IMR-90 (cell line): Measurements from ENCODE around the gene PRKN. TPM values are rescaled to one million over a fixed set of nuclear protein-coding genes. Genes with fewer than 3 reads are reported as not detected.

Experiments used
- ATAC-seq: fragments of 200-7000 bp; cut with Tn5 transposase; 2 replicates; pipeline ENCODE4 v1.9.1; 2020; ENCODE audit warnings: low read depth, mild to moderate bottlenecking, moderate library complexity
- BruUV-seq: library from RNA; stranded (reverse); fragments of 400-500 nt; replicated peaks from 2 replicates; lab custom pipeline; 2021; lab: Mats Ljungman, UMichigan
- CTCF ChIA-PET: fragments of 300-600 bp; formaldehyde crosslinking; extraction: SDS; loops from one replicate; lab custom pipeline; 2021; ENCODE audit warnings: antibody characterized with exemption; lab: Yijun Ruan, JAX
- POLR2A ChIA-PET: fragments of 300-600 bp; sonication (Branson Sonifier 250); formaldehyde crosslinking; loops from one replicate; lab custom pipeline; 2022; ENCODE audit warnings: antibody characterized with exemption; ENCODE audit not compliant: unreplicated experiment; lab: Charles Lee
- DNase-seq: peaks from one replicate; pipeline ENCODE4 v3.0.0; 2013
- H2AFZ ChIP-seq: replicated peaks from 2 replicates; pipeline ENCODE3; 2013; ENCODE audit warnings: low read length, mild to moderate bottlenecking; ENCODE audit not compliant: poor library complexity
- H2AK5ac ChIP-seq: 2 replicates; pipeline ENCODE4 v1.6.1; 2013; ENCODE audit warnings: low read depth, low read length, inconsistent platforms
- H2AK9ac ChIP-seq: replicated peaks from 2 replicates; pipeline ENCODE3; 2013; ENCODE audit warnings: mild to moderate bottlenecking, low read depth, low read length, moderate library complexity; ENCODE audit not compliant: poor library complexity
- H2BK120ac ChIP-seq: 2 replicates; pipeline ENCODE4 v1.6.1; 2013; ENCODE audit warnings: low read depth, low read length, inconsistent platforms
- H2BK15ac ChIP-seq: 3 replicates; pipeline ENCODE4 v1.6.1; 2013; ENCODE audit warnings: low read depth, low read length, inconsistent platforms
- H2BK20ac ChIP-seq: 2 replicates; pipeline ENCODE4 v1.6.1; 2013; ENCODE audit warnings: low read depth, mild to moderate bottlenecking, inconsistent platforms, low read length, moderate library complexity
- H2BK5ac ChIP-seq: 2 replicates; pipeline ENCODE4 v1.6.1; 2013; ENCODE audit warnings: mild to moderate bottlenecking, low read depth, low read length, inconsistent platforms; ENCODE audit not compliant: poor library complexity, severe bottlenecking
- H3K14ac ChIP-seq: replicated peaks from 2 replicates; pipeline ENCODE4 v1.6.1; 2013; ENCODE audit warnings: low read depth, low read length, inconsistent platforms
- H3K18ac ChIP-seq: 2 replicates; pipeline ENCODE4 v1.6.1; 2013; ENCODE audit warnings: low read depth, low read length, control low read depth
- H3K23ac ChIP-seq: 2 replicates; pipeline ENCODE4 v1.6.1; 2013; ENCODE audit warnings: low read depth, low read length, inconsistent platforms
- H3K27ac ChIP-seq: 2 replicates; pipeline ENCODE4 v1.5.1; 2013; ENCODE audit warnings: mild to moderate bottlenecking, control low read depth, low read length; ENCODE audit not compliant: insufficient read depth
- H3K27me3 ChIP-seq: 2 replicates; pipeline ENCODE4 v1.6.1; 2013; ENCODE audit warnings: low read length; ENCODE audit not compliant: control insufficient read depth, insufficient read depth
- H3K36me3 ChIP-seq: 2 replicates; pipeline ENCODE4 v1.6.1; 2013; ENCODE audit warnings: low read length, mixed read lengths; ENCODE audit not compliant: control insufficient read depth, insufficient read depth
- H3K4ac ChIP-seq: 2 replicates; pipeline ENCODE4 v1.6.1; 2013; ENCODE audit warnings: low read depth, low read length, inconsistent platforms
- H3K4me1 ChIP-seq: 2 replicates; pipeline ENCODE4 v1.6.1; 2013; ENCODE audit warnings: low read length, mixed read lengths; ENCODE audit not compliant: control insufficient read depth, insufficient read depth
- H3K4me2 ChIP-seq: 2 replicates; pipeline ENCODE4 v1.6.1; 2013; ENCODE audit warnings: low read depth, mild to moderate bottlenecking, control low read depth, low read length, moderate library complexity
- H3K4me3 ChIP-seq: 2 replicates; pipeline ENCODE4 v1.5.1; 2013; ENCODE audit warnings: low read depth, mild to moderate bottlenecking, control low read depth, low read length, moderate library complexity; ENCODE audit not compliant: insufficient read depth
- H3K56ac ChIP-seq: 2 replicates; pipeline ENCODE4 v1.6.1; 2013; ENCODE audit warnings: low read length, inconsistent platforms; ENCODE audit not compliant: insufficient read depth; ENCODE audit errors: extremely low read depth
- H3K79me1 ChIP-seq, 2 experiments: 2 replicates each; pipeline ENCODE4 v1.6.1; 2013; ENCODE audit warnings: low read length in 2 of 2, inconsistent platforms in 1 of 2, low read depth in 1 of 2
- H3K9ac ChIP-seq: 2 replicates; pipeline ENCODE4 v1.6.1; 2013; ENCODE audit warnings: low read depth, low read length, control low read depth
- H3K9me1 ChIP-seq: 2 replicates; pipeline ENCODE4 v1.6.1; 2013; ENCODE audit warnings: low read length, inconsistent platforms; ENCODE audit not compliant: insufficient read depth
- H3K9me3 ChIP-seq: 2 replicates; pipeline ENCODE4 v1.6.1; 2013; ENCODE audit warnings: low read length; ENCODE audit not compliant: control insufficient read depth, insufficient read depth
- H4K20me1 ChIP-seq: 2 replicates; pipeline ENCODE4 v1.6.1; 2013; ENCODE audit warnings: low read length, inconsistent platforms; ENCODE audit not compliant: insufficient read depth
- H4K5ac ChIP-seq: 2 replicates; pipeline ENCODE4 v1.6.1; 2013; ENCODE audit warnings: mild to moderate bottlenecking, low read depth, low read length, control low read depth
- H4K8ac ChIP-seq, 2 experiments: 2 replicates each; pipeline ENCODE4 v1.6.1; 2013; ENCODE audit warnings: low read depth in 2 of 2, low read length in 2 of 2, control low read depth in 1 of 2, inconsistent platforms in 1 of 2
- H4K91ac ChIP-seq: 2 replicates; pipeline ENCODE4 v1.6.1; 2013; ENCODE audit warnings: low read depth, low read length, inconsistent platforms; ENCODE audit not compliant: insufficient read depth
- BHLHE40 ChIP-seq: fragments of 150-350 bp; IDR thresholded peaks from 2 replicates; pipeline ENCODE4 v1.6.1; 2016; ENCODE audit warnings: mild to moderate bottlenecking, low read depth, low read length
- CEBPB ChIP-seq: IDR thresholded peaks from 2 replicates; pipeline ENCODE4 v1.6.1; 2012; ENCODE audit warnings: low read depth, low read length, improper control_type of control experiment
- ELK1 ChIP-seq: fragments of 150-350 bp; IDR thresholded peaks from 2 replicates; pipeline ENCODE4 v1.6.1; 2016; ENCODE audit warnings: low read depth, mild to moderate bottlenecking, low read length, moderate library complexity, borderline replicate concordance
- FOS ChIP-seq: fragments of 150-350 bp; IDR thresholded peaks from 2 replicates; pipeline ENCODE4 v1.6.1; 2016; ENCODE audit warnings: low read depth, low read length
- MAFK ChIP-seq: IDR thresholded peaks from 2 replicates; pipeline ENCODE4 v1.6.1; 2012; ENCODE audit warnings: low read depth, low read length, improper control_type of control experiment
- MAZ ChIP-seq: IDR thresholded peaks from 2 replicates; pipeline ENCODE4 v1.6.1; 2012; ENCODE audit warnings: low read depth, mild to moderate bottlenecking, low read length, improper control_type of control experiment, moderate library complexity, borderline replicate concordance
- RFX5 ChIP-seq: IDR thresholded peaks from 2 replicates; pipeline ENCODE4 v1.8.0; 2012; ENCODE audit warnings: low read depth, mild to moderate bottlenecking, low read length, moderate library complexity
- WGBS, 2 experiments: methylation state at CpG; one replicate each; pipeline versions ENCODE4 v1.1.5 to v1.1.7; 2013; ENCODE audit warnings: missing lambda C conversion rate in 2 of 2; ENCODE audit not compliant: insufficient read length in 1 of 2; ENCODE audit errors: extremely low coverage in 2 of 2; 5-methylcytosine and 5-hydroxymethylcytosine counted together
- dilution Hi-C: fragments of 300-500 bp; cut with HindIII; formaldehyde crosslinking; loops from one replicate; pipeline ENCODE4 v1.14.3; 2018; ENCODE audit warnings: low sequenced_read_pairs; ENCODE audit not compliant: unreplicated experiment
- in situ Hi-C: fragments of 300-500 bp; cut with MboI; formaldehyde crosslinking; loops from 3 replicates; pipeline ENCODE4 v1.14.3; 2019; ENCODE audit warnings: low sequenced_read_pairs, inconsistent platforms, mixed read lengths
- intact Hi-C: fragments of 100-400 bp; cut with micrococcal nuclease; formaldehyde crosslinking; loops from 2 replicates; pipeline ENCODE4 v1.10.0; 2022
- polyA plus RNA-seq, 3 experiments: library from polyadenylated mRNA; depleted of rRNA; stranded (reverse); fragments of >200 nt; gene quantifications; 2 replicates each; pipeline ENCODE4 v1.2.3, GENCODE V29; 2012; ENCODE audit warnings: low replicate concordance in 1 of 3
- total RNA-seq: library from RNA; depleted of rRNA; stranded (reverse); fragments of >200 nt; gene quantifications from 2 replicates; pipeline ENCODE4 v1.2.3, GENCODE V29; 2012

Gene PRKN
- total and polyA plus RNA-seq, 2 of the 4 experiments (the other 2 are of a cell fraction), result 0.15 to 0.18 TPM

- no peak overlapping the region for H2BK120ac ChIP-seq
- ChIA-PET CTCF (no interaction called here), POLR2A (no interaction called here)
- H4K8ac ChIP-seq, result no peak overlapping the region
- no peak overlapping the region for H2AK5ac ChIP-seq
- ATAC-seq (no peak), DNase-seq (no peak)
- dilution Hi-C loops, result no loop called here
- no peak overlapping the region for H3K4me3 ChIP-seq
- no CpG with 5 or more reads among the region's 2 CpGs for WGBS, 2 experiments
- in situ Hi-C loops, result no loop called here
- H4K91ac ChIP-seq, result no peak overlapping the region
- H2AFZ ChIP-seq, result no peak overlapping the region
- H3K23ac ChIP-seq, result no peak overlapping the region
- no peak overlapping the region for H2AK9ac ChIP-seq
- no peak overlapping the region for H3K14ac ChIP-seq
- no peak overlapping the region for H3K4me2 ChIP-seq
- H3K56ac ChIP-seq, result no peak overlapping the region
- H3K27me3 ChIP-seq, result no peaks in the 10 kb centered on the region
- H3K4me1 ChIP-seq, result no peaks in the 10 kb centered on the region
- H4K5ac ChIP-seq, result no peak overlapping the region
- H3K18ac ChIP-seq, result no peak overlapping the region
- H3K4ac ChIP-seq, result no peak overlapping the region
- H3K36me3 ChIP-seq, result no peaks in the 10 kb centered on the region
- no peak overlapping the region for H2BK5ac ChIP-seq
- H4K20me1 ChIP-seq, result no peaks in the 10 kb centered on the region
- no peaks in the 10 kb centered on the region for H3K9me1 ChIP-seq
- H2BK15ac ChIP-seq, result no peak overlapping the region
- TF ChIP-seq BHLHE40 (no peak), RFX5 (no peak), CEBPB (no peak), FOS (no peak), MAFK (no peak), MAZ (no peak), ELK1 (no peak)
- intact Hi-C loops, result no loop called here
- no peak overlapping the region for H3K9ac ChIP-seq
- BruUV-seq, result no TSS peak
- H3K9me3 ChIP-seq, result peaks cover 18% of the 10 kb centered on the region
- H2BK20ac ChIP-seq, result no peak overlapping the region
- no peaks in the 10 kb centered on the region for H3K79me1 ChIP-seq
- no peak overlapping the region for H3K27ac ChIP-seq
Observed at GRCh38 chr6:161523362-161523761, 1204.2 kb downstream of the PRKN start.
